ENCODE data around the gene GAS2L2.
"Not testable (repeated sequence)": the region's sequence is repeated elsewhere in the genome, so short reads cannot be mapped to it uniquely, and the experiment has no call there.

Gene GAS2L2

GRCh38 chr17:35764123-35764991, 11.3 kb upstream of the GAS2L2 start:
- H3K4me1 Mint-ChIP-seq (ENCODE audit: low read depth): peaks cover 4% of the 10 kb centered on the region
- H3K36me3 Mint-ChIP-seq (ENCODE audit: low read depth): no peaks in the 10 kb centered on the region
- peaks cover 16% of the 10 kb centered on the region for H3K27me3 Mint-ChIP-seq (ENCODE audit: low read depth)
- H3K27ac Mint-ChIP-seq: no peak overlapping the region
- no peaks in the 10 kb centered on the region for H3K9me3 Mint-ChIP-seq
- H3K4me3 Mint-ChIP-seq: peak overlapping the region; percentile 88

GRCh38 chr17:35763767-35764122, 10.7 kb upstream of the GAS2L2 start:
- peaks cover 20% of the 10 kb centered on the region for H3K27me3 Mint-ChIP-seq (ENCODE audit: low read depth)
- peaks cover 4% of the 10 kb centered on the region for H3K4me1 Mint-ChIP-seq (ENCODE audit: low read depth)
- no peaks in the 10 kb centered on the region for H3K36me3 Mint-ChIP-seq (ENCODE audit: low read depth)
- no peaks in the 10 kb centered on the region for H3K9me3 Mint-ChIP-seq
- peak overlapping the region; percentile 88 for H3K4me3 Mint-ChIP-seq
- no peak overlapping the region for H3K27ac Mint-ChIP-seq

GRCh38 chr17:35761601-35762000, 8.6 kb upstream of the GAS2L2 start:
- no peak overlapping the region for H3K27ac Mint-ChIP-seq
- no peaks in the 10 kb centered on the region for H3K36me3 Mint-ChIP-seq (ENCODE audit: low read depth)
- H3K4me3 Mint-ChIP-seq: no peak overlapping the region
- no peaks in the 10 kb centered on the region for H3K9me3 Mint-ChIP-seq
- H3K4me1 Mint-ChIP-seq (ENCODE audit: low read depth): peaks cover 4% of the 10 kb centered on the region
- peaks cover 20% of the 10 kb centered on the region for H3K27me3 Mint-ChIP-seq (ENCODE audit: low read depth)

- H3K4me1 Mint-ChIP-seq (ENCODE audit: low read depth): peaks cover 4% of the 10 kb centered on the region
- H3K27ac Mint-ChIP-seq: no peak within 1 kb of the TSS
Measured at GRCh38 chr17:35760587-35760986, 7.5 kb upstream of the GAS2L2 start, which contains the start of gene C17orf50. C17orf50 (plus strand) TSS chr17:35760887; CDS start chr17:35760942, 55 bp downstream.

GRCh38 chr17:35757243-35757642, 4.2 kb upstream of the GAS2L2 start:
- Mint-ChIP-seq H3K9me3 (no peaks in the 10 kb centered on the region), H3K4me3 (no peak overlapping the region), H3K4me1 (ENCODE audit: low read depth) (no peaks in the 10 kb centered on the region), H3K27ac (no peak overlapping the region), H3K36me3 (ENCODE audit: low read depth) (no peaks in the 10 kb centered on the region), H3K27me3 (ENCODE audit: low read depth) (peaks cover 27% of the 10 kb centered on the region)

More at GRCh38 chr17:35760587-35760986, 7.5 kb upstream of the GAS2L2 start, which contains the start of gene C17orf50:
- Mint-ChIP-seq H3K4me3 (no peak within 1 kb of the TSS), H3K36me3 (ENCODE audit: low read depth) (no peaks in the 10 kb centered on the region), H3K9me3 (no peaks in the 10 kb centered on the region), H3K27me3 (ENCODE audit: low read depth) (peaks cover 20% of the 10 kb centered on the region)

GRCh38 chr17:35752471-35752870, 568 bp downstream of the GAS2L2 start:
- Mint-ChIP-seq H3K4me3 (no peak overlapping the region), H3K4me1 (ENCODE audit: low read depth) (peaks cover 11% of the 10 kb centered on the region), H3K9me3 (no peaks in the 10 kb centered on the region), H3K27me3 (ENCODE audit: low read depth) (peaks cover 45% of the 10 kb centered on the region), H3K27ac (no peak overlapping the region), H3K36me3 (ENCODE audit: low read depth) (no peaks in the 10 kb centered on the region)

- H3K4me1 Mint-ChIP-seq (ENCODE audit: low read depth): peaks cover 11% of the 10 kb centered on the region
- not testable (repeated sequence) for H3K27ac Mint-ChIP-seq; H3K9me3 Mint-ChIP-seq; H3K36me3 Mint-ChIP-seq (ENCODE audit: low read depth); H3K4me3 Mint-ChIP-seq
- peaks cover 45% of the 10 kb centered on the region for H3K27me3 Mint-ChIP-seq (ENCODE audit: low read depth)
Measured at GRCh38 chr17:35751541-35751940, 1.5 kb downstream of the GAS2L2 start.

- no peak overlapping the region for H3K4me3 Mint-ChIP-seq
- no peaks in the 10 kb centered on the region for H3K36me3 Mint-ChIP-seq (ENCODE audit: low read depth)
- H3K27me3 Mint-ChIP-seq (ENCODE audit: low read depth): peaks cover 45% of the 10 kb centered on the region
- peaks cover 11% of the 10 kb centered on the region for H3K4me1 Mint-ChIP-seq (ENCODE audit: low read depth)
- H3K27ac Mint-ChIP-seq: no peak overlapping the region
- no peaks in the 10 kb centered on the region for H3K9me3 Mint-ChIP-seq
Measured at GRCh38 chr17:35750526-35751395, 2.3 kb downstream of the GAS2L2 start.

- Mint-ChIP-seq H3K4me1 (ENCODE audit: low read depth) (peaks cover 11% of the 10 kb centered on the region), H3K4me3 (no peak overlapping the region), H3K27ac (no peak overlapping the region), H3K36me3 (ENCODE audit: low read depth) (no peaks in the 10 kb centered on the region), H3K27me3 (ENCODE audit: low read depth) (peaks cover 45% of the 10 kb centered on the region), H3K9me3 (no peaks in the 10 kb centered on the region)
Measured at GRCh38 chr17:35749560-35750412, 3.3 kb downstream of the GAS2L2 start.

GRCh38 chr17:35748979-35749378, 4.1 kb downstream of the GAS2L2 start:
- peaks cover 45% of the 10 kb centered on the region for H3K27me3 Mint-ChIP-seq (ENCODE audit: low read depth)
- H3K4me3 Mint-ChIP-seq: no peak overlapping the region
- no peak overlapping the region for H3K27ac Mint-ChIP-seq

GRCh38 chr17:35748341-35748841, 4.6 kb downstream of the GAS2L2 start:
- no peak overlapping the region for H3K4me3 Mint-ChIP-seq
- no peaks in the 10 kb centered on the region for H3K9me3 Mint-ChIP-seq
- H3K27ac Mint-ChIP-seq: no peak overlapping the region
- peaks cover 11% of the 10 kb centered on the region for H3K4me1 Mint-ChIP-seq (ENCODE audit: low read depth)
- H3K27me3 Mint-ChIP-seq (ENCODE audit: low read depth): peaks cover 45% of the 10 kb centered on the region
- H3K36me3 Mint-ChIP-seq (ENCODE audit: low read depth): no peaks in the 10 kb centered on the region

More at GRCh38 chr17:35748979-35749378, 4.1 kb downstream of the GAS2L2 start:
- Mint-ChIP-seq H3K9me3 (no peaks in the 10 kb centered on the region), H3K36me3 (ENCODE audit: low read depth) (no peaks in the 10 kb centered on the region), H3K4me1 (ENCODE audit: low read depth) (peaks cover 11% of the 10 kb centered on the region)

- Mint-ChIP-seq H3K4me1 (ENCODE audit: low read depth) (peaks cover 11% of the 10 kb centered on the region), H3K4me3 (no peak overlapping the region), H3K36me3 (ENCODE audit: low read depth) (no peaks in the 10 kb centered on the region), H3K27me3 (ENCODE audit: low read depth) (peaks cover 39% of the 10 kb centered on the region), H3K27ac (no peak overlapping the region), H3K9me3 (no peaks in the 10 kb centered on the region)
Measured at GRCh38 chr17:35747540-35748017, 5.5 kb downstream of the GAS2L2 start.

GRCh38 chr17:35745749-35746320, 7.2 kb downstream of the GAS2L2 start:
- Mint-ChIP-seq H3K4me3 (no peak overlapping the region), H3K27me3 (ENCODE audit: low read depth) (peaks cover 43% of the 10 kb centered on the region), H3K9me3 (no peaks in the 10 kb centered on the region), H3K36me3 (ENCODE audit: low read depth) (no peaks in the 10 kb centered on the region), H3K4me1 (ENCODE audit: low read depth) (peaks cover 13% of the 10 kb centered on the region), H3K27ac (no peak overlapping the region)

All from T-helper 1 cell treated with Interleukin-12 subunit alpha and Interleukin-12 subunit beta and Interleukin-4 antibody, amounts not matched to agents 30 μg/mL and 1 μg/mL, for 36 hours (primary cell).